K562 (cell line): ENCODE results near the gene DLG4. TPM values are rescaled to one million over a fixed set of nuclear protein-coding genes. Genes with fewer than 3 reads are reported as not detected.

Experiments used
- CREB3L1 ChIP-seq: fragments of 450-650 bp; IDR thresholded peaks from 2 replicates; pipeline ENCODE4 v1.6.1; 2014; ENCODE audit warnings: low read depth, mild to moderate bottlenecking, moderate library complexity, borderline replicate concordance
- E4F1 ChIP-seq: fragments of 250-450 bp; sonication (Bioruptor Pico); IDR thresholded peaks from 2 replicates; pipeline ENCODE4 v1.5.0; 2021; ENCODE audit warnings: mild to moderate bottlenecking, borderline replicate concordance
- EP300 ChIP-seq: IDR thresholded peaks from 2 replicates; pipeline ENCODE4 v1.6.1; 2012; ENCODE audit warnings: low read length, improper control_type of control experiment
- NELFE ChIP-seq: IDR thresholded peaks from 2 replicates; pipeline ENCODE4 v1.6.1; 2011; ENCODE audit warnings: mild to moderate bottlenecking; ENCODE audit not compliant: insufficient read depth, insufficient read length
- RFX7 ChIP-seq: fragments of 250-450 bp; sonication (Bioruptor Pico); IDR thresholded peaks from 2 replicates; pipeline ENCODE4 v1.5.1; 2021; ENCODE audit warnings: mild to moderate bottlenecking
- RREB1 ChIP-seq: fragments of 250-450 bp; sonication (Bioruptor Pico); IDR thresholded peaks from 2 replicates; pipeline ENCODE4 v1.4.0; 2020
- ZBTB7A ChIP-seq: IDR thresholded peaks from 2 replicates; pipeline ENCODE4 v1.6.1; 2011; ENCODE audit warnings: low read depth, mild to moderate bottlenecking, low read length, moderate library complexity, borderline replicate concordance; ENCODE audit not compliant: control insufficient read depth
- ZNF347 ChIP-seq: fragments of 450-650 bp; formaldehyde crosslinking; IDR thresholded peaks from 2 replicates; pipeline ENCODE4 v1.4.0; 2020; ENCODE audit warnings: low read depth, mild to moderate bottlenecking, moderate library complexity
- ZNF395 ChIP-seq: fragments of 200-800 bp; sonication (Bioruptor generic); IDR thresholded peaks from 2 replicates; pipeline ENCODE4 v1.6.1; 2017; ENCODE audit warnings: missing genetic modification characterization, missing compliant biosample characterization
- ZNF398 ChIP-seq: fragments of 250-450 bp; sonication (Bioruptor Pico); IDR thresholded peaks from 2 replicates; pipeline ENCODE4 v1.8.0; 2021; ENCODE audit warnings: moderate library complexity, mild to moderate bottlenecking, inconsistent platforms
- ZNF57 ChIP-seq: fragments of 450-650 bp; formaldehyde crosslinking; IDR thresholded peaks from 2 replicates; pipeline ENCODE4 v1.4.0; 2020; ENCODE audit warnings: mild to moderate bottlenecking, moderate library complexity
- polyA plus RNA-seq, 8 experiments: library from polyadenylated mRNA; depleted of rRNA in 4 of 8; stranded (reverse) in 5 of 8; unstranded in 3 of 8; fragments of >200 nt; fragmentation: Nextera tagmentation in 2 of 8; fragmentation: Illumina TruSeq in 1 of 8; extraction: Ambion mirVana in 2 of 8; extraction: Trizol in 1 of 8; gene quantifications; 2 replicates each; pipeline versions ENCODE4 v1.2.1 to v1.2.3, GENCODE V29; 2011 to 2014; ENCODE audit warnings: inconsistent platforms in 1 of 8, missing spikeins in 1 of 8
- total RNA-seq, 7 experiments: library from RNA; depleted of rRNA in 6 of 7; stranded (reverse); fragments of >200 nt in 6 of 7; fragmentation: Illumina TruSeq in 2 of 7; extraction: Trizol in 2 of 7; gene quantifications; 2 replicates each; pipeline versions ENCODE4 v1.2.1 to v1.2.3, GENCODE V29; 2011 to 2021; ENCODE audit warnings: low replicate concordance in 1 of 7

The DLG4 gene
- total and polyA plus RNA-seq, 9 of the 15 experiments (the other 6 are each of a cell fraction or from before 2014, with no cell fraction given), result 0.03 to 12.0 (median 4.1) TPM

GRCh38 chr17:7215136-7215638 is 4.4 kb downstream of the DLG4 start (continued):
- peak; percentile 89 for TF ChIP-seq CREB3L1
- TF ChIP-seq EP300, result no peak
- TF ChIP-seq ZNF395 (CRISPR knock-in tag), result no peak
- no peak for TF ChIP-seq ZNF57 (CRISPR knock-in tag)
- TF ChIP-seq ZNF398 (CRISPR knock-in tag), result no peak
- TF ChIP-seq RREB1, result no peak
- no peak for TF ChIP-seq NELFE
- TF ChIP-seq ZBTB7A, result peak; percentile 18; the same call in 1 of the 2 replicates
- TF ChIP-seq ZNF347 (CRISPR knock-in tag), result no peak
- TF ChIP-seq E4F1 (CRISPR knock-in tag), result no peak
- TF ChIP-seq RFX7 (CRISPR knock-in tag), result no peak
